ENCODE measurements around the gene SPINK4.

Gene SPINK4

GRCh38 chr9:33202018-33202417 lies 37.9 kb upstream of the SPINK4 start:
- Histone ChIP-seq H3K4me1 (ENCODE audit: insufficient read depth, low read length, severe bottlenecking) (no peaks in the 10 kb centered on the region), H4K20me1 (ENCODE audit: insufficient read depth, low read length) (no peaks in the 10 kb centered on the region), H3K9me3 (ENCODE audit: low read length) (no peaks in the 10 kb centered on the region), H3K9me2 (ENCODE audit: low read depth, low read length) (no peaks in the 10 kb centered on the region), H3K9ac (ENCODE audit: low read length) (no peak overlapping the region), H3K27me3 (ENCODE audit: insufficient read depth, low read length) (no peaks in the 10 kb centered on the region; the same call in 1 of the 2 replicates), H2AFZ (ENCODE audit: low read length) (no peak overlapping the region), H3K4me3 (ENCODE audit: low read depth, low read length, poor library complexity, severe bottlenecking) (no peak overlapping the region), H3K36me3 (ENCODE audit: insufficient read depth, low read length) (no peaks in the 10 kb centered on the region), H3K4me2 (ENCODE audit: low read length) (no peak overlapping the region), H3K27ac (ENCODE audit: low read depth, low read length, poor library complexity, severe bottlenecking) (no peak overlapping the region), H3K79me2 (ENCODE audit: insufficient read depth, low read length) (no peaks in the 10 kb centered on the region), H3F3A (ENCODE audit: insufficient read depth, low read length) (no peaks in the 10 kb centered on the region)
- TF ChIP-seq EZH2 (IDR thresholded peaks at IDR 0.05; ENCODE audit: borderline replicate concordance, low read length) (no peak), CTCF (IDR thresholded peaks at IDR 0.05; ENCODE audit: low read length) (no peak)

- H3K9ac ChIP-seq (ENCODE audit: low read length), result no peak overlapping the region
- no peaks in the 10 kb centered on the region for H3F3A ChIP-seq (ENCODE audit: insufficient read depth, low read length)
- H3K9me3 ChIP-seq (ENCODE audit: low read length), result no peaks in the 10 kb centered on the region
- H3K4me2 ChIP-seq (ENCODE audit: low read length), result no peak overlapping the region
- no peaks in the 10 kb centered on the region for H3K9me2 ChIP-seq (ENCODE audit: low read depth, low read length)
- no peaks in the 10 kb centered on the region for H3K4me1 ChIP-seq (ENCODE audit: insufficient read depth, low read length, severe bottlenecking)
- H3K79me2 ChIP-seq (ENCODE audit: insufficient read depth, low read length), result no peaks in the 10 kb centered on the region
- H2AFZ ChIP-seq (ENCODE audit: low read length), result no peak overlapping the region
- TF ChIP-seq CTCF (IDR thresholded peaks at IDR 0.05; ENCODE audit: low read length), result no peak
- no peak for TF ChIP-seq EZH2 (IDR thresholded peaks at IDR 0.05; ENCODE audit: borderline replicate concordance, low read length)
- no peak overlapping the region for H3K27ac ChIP-seq (ENCODE audit: low read depth, low read length, poor library complexity, severe bottlenecking)
- H4K20me1 ChIP-seq (ENCODE audit: insufficient read depth, low read length), result no peaks in the 10 kb centered on the region
- H3K27me3 ChIP-seq (ENCODE audit: insufficient read depth, low read length), result no peaks in the 10 kb centered on the region; the same call in 1 of the 2 replicates
- H3K4me3 ChIP-seq (ENCODE audit: low read depth, low read length, poor library complexity, severe bottlenecking), result no peak overlapping the region
- H3K36me3 ChIP-seq (ENCODE audit: insufficient read depth, low read length), result no peaks in the 10 kb centered on the region
These were observed 37.3 kb upstream of the SPINK4 start for GRCh38 chr9:33202552-33203201.

GRCh38 chr9:33209394-33209793 lies 30.6 kb upstream of the SPINK4 start:
- no peaks in the 10 kb centered on the region for H3K79me2 ChIP-seq (ENCODE audit: insufficient read depth, low read length)
- H3K36me3 ChIP-seq (ENCODE audit: insufficient read depth, low read length), result no peaks in the 10 kb centered on the region
- no peaks in the 10 kb centered on the region for H3F3A ChIP-seq (ENCODE audit: insufficient read depth, low read length)
- H3K9ac ChIP-seq (ENCODE audit: low read length), result no peak overlapping the region
- H2AFZ ChIP-seq (ENCODE audit: low read length), result no peak overlapping the region
- no peaks in the 10 kb centered on the region for H3K27me3 ChIP-seq (ENCODE audit: insufficient read depth, low read length)
- no peak overlapping the region for H3K4me2 ChIP-seq (ENCODE audit: low read length)
- H3K9me3 ChIP-seq (ENCODE audit: low read length), result no peaks in the 10 kb centered on the region
- no peaks in the 10 kb centered on the region for H4K20me1 ChIP-seq (ENCODE audit: insufficient read depth, low read length)
- TF ChIP-seq EZH2 (IDR thresholded peaks at IDR 0.05; ENCODE audit: borderline replicate concordance, low read length), result no peak
- TF ChIP-seq CTCF (IDR thresholded peaks at IDR 0.05; ENCODE audit: low read length), result no peak
- no peak overlapping the region for H3K27ac ChIP-seq (ENCODE audit: low read depth, low read length, poor library complexity, severe bottlenecking)
- no peak overlapping the region for H3K4me3 ChIP-seq (ENCODE audit: low read depth, low read length, poor library complexity, severe bottlenecking)
- no peaks in the 10 kb centered on the region for H3K4me1 ChIP-seq (ENCODE audit: insufficient read depth, low read length, severe bottlenecking)
- no peaks in the 10 kb centered on the region for H3K9me2 ChIP-seq (ENCODE audit: low read depth, low read length)

Data from OCI-LY1 (cell line).